DND-41 (cell line): Measurements from ENCODE around the gene HHIPL2.
"Not testable (repeated sequence)": the region's sequence is repeated elsewhere in the genome, so short reads cannot be mapped to it uniquely, and the experiment has no call there.

Experiments
- ATAC-seq: fragments of 200-7000 bp; cut with Tn5 transposase; 3 replicates; pipeline ENCODE4 v1.9.1; 2021; ENCODE audit warnings: low read depth; ENCODE audit not compliant: insufficient read depth
- DNase-seq: peaks from one replicate; pipeline ENCODE4 v3.0.0-alpha.2; 2020
- H2AFZ ChIP-seq: 2 replicates; pipeline ENCODE4 v1.6.0; 2012; ENCODE audit warnings: low read depth, low read length
- H3K27ac ChIP-seq: 2 replicates; pipeline ENCODE4 v1.5.1; 2012; ENCODE audit warnings: low read length, inconsistent platforms
- H3K27me3 ChIP-seq: fragments of 200-600 bp; sonication (generic); 2 replicates; pipeline ENCODE4 v1.6.0; 2012; ENCODE audit warnings: low read length, mild to moderate bottlenecking, inconsistent platforms; ENCODE audit not compliant: insufficient read depth, poor library complexity
- H3K36me3 ChIP-seq: 2 replicates; pipeline ENCODE4 v1.5.1; 2012; ENCODE audit warnings: low read length, inconsistent platforms; ENCODE audit not compliant: insufficient read depth
- H3K4me1 ChIP-seq: 2 replicates; pipeline ENCODE4 v1.5.1; 2012; ENCODE audit warnings: mild to moderate bottlenecking, low read length; ENCODE audit not compliant: insufficient read depth
- H3K4me2 ChIP-seq: 2 replicates; pipeline ENCODE4 v1.6.0; 2012; ENCODE audit warnings: mild to moderate bottlenecking, moderate library complexity, low read length, inconsistent platforms; ENCODE audit not compliant: insufficient read depth
- H3K4me3 ChIP-seq, 2 experiments: fragments of 200-600 bp in 1 of 2; shearing (Covaris generic) in 1 of 2; 2 replicates each; pipeline ENCODE4 v1.5.1; 2012 to 2016; ENCODE audit warnings: inconsistent platforms in 2 of 2, low read length in 2 of 2, mild to moderate bottlenecking in 2 of 2, low read depth in 1 of 2, moderate library complexity in 1 of 2
- H3K79me2 ChIP-seq: 2 replicates; pipeline ENCODE4 v1.6.0; 2012; ENCODE audit warnings: low read length, inconsistent platforms; ENCODE audit not compliant: insufficient read depth
- H3K9ac ChIP-seq: 2 replicates; pipeline ENCODE4 v1.6.0; 2012; ENCODE audit warnings: low read depth, mild to moderate bottlenecking, inconsistent platforms, low read length, moderate library complexity
- H3K9me3 ChIP-seq: 2 replicates; pipeline ENCODE4 v1.5.1; 2012; ENCODE audit warnings: low read length, moderate library complexity, mild to moderate bottlenecking, inconsistent platforms; ENCODE audit not compliant: insufficient read depth, severe bottlenecking
- H4K20me1 ChIP-seq: 2 replicates; pipeline ENCODE4 v1.6.0; 2012; ENCODE audit warnings: low read length; ENCODE audit not compliant: insufficient read depth
- EZH2 ChIP-seq: IDR thresholded peaks from 3 replicates; pipeline ENCODE4 v1.6.1; 2012; ENCODE audit warnings: borderline replicate concordance, low read depth, mild to moderate bottlenecking, moderate library complexity, low read length, inconsistent platforms; ENCODE audit not compliant: severe bottlenecking
- TF ChIP-seq, protein P1 (sequence below): IDR thresholded peaks from 2 replicates; pipeline ENCODE4 v1.5.1; 2012; ENCODE audit warnings: borderline replicate concordance, low read length, moderate library complexity, mild to moderate bottlenecking; ENCODE audit not compliant: poor library complexity, severe bottlenecking; ENCODE audit errors: extremely low read depth

HHIPL2 gene

DNA sequence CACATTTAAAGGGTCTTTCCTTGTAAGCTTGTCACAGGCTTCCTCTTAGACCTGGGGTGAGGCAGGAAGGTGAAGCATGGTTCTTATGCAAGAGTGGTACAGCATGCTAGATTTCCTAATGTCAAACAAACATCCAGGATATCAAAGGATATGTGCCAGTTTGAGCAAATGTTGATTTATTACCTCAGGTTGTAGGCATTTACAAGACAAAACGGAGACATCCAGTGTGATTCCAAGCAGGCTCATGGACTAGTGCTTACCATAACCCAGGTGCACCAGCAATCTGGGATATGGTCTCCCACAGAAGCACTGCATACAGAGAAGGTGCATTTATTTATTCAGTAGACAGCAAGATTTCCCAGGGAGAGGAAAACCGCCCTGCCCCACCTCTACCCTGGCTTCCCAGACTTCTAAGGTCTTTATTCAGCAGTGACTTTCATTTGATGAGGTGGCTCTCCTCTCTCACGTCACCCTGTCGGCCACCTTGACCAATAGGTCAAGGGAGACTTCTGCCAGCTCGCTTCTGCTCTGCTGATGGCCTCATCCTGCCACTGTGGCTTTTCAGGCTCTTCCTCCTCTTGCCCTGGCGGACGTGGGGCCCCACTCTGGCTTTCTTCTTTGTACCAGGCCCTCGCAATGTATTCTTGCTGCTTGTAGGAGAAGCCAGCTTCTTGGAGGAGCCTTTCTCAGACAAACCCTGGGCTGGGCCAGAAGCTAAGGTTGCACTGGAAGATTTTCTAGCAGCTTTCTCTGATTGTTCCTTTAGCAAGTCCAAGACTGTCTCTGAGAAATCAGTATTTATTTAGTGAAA is 25.6 kb downstream of the HHIPL2 start:
- DNase-seq (no peak), ATAC-seq (no peak)
- H3K9me3 ChIP-seq = no peaks in the 10 kb centered on the region
- TF ChIP-seq, protein P1, sequence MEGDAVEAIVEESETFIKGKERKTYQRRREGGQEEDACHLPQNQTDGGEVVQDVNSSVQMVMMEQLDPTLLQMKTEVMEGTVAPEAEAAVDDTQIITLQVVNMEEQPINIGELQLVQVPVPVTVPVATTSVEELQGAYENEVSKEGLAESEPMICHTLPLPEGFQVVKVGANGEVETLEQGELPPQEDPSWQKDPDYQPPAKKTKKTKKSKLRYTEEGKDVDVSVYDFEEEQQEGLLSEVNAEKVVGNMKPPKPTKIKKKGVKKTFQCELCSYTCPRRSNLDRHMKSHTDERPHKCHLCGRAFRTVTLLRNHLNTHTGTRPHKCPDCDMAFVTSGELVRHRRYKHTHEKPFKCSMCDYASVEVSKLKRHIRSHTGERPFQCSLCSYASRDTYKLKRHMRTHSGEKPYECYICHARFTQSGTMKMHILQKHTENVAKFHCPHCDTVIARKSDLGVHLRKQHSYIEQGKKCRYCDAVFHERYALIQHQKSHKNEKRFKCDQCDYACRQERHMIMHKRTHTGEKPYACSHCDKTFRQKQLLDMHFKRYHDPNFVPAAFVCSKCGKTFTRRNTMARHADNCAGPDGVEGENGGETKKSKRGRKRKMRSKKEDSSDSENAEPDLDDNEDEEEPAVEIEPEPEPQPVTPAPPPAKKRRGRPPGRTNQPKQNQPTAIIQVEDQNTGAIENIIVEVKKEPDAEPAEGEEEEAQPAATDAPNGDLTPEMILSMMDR = no peak
- H2AFZ ChIP-seq = no peak overlapping the region
- no peaks in the 10 kb centered on the region for H3K4me1 ChIP-seq
- no peak overlapping the region for H3K9ac ChIP-seq
- H3K27me3 ChIP-seq = no peaks in the 10 kb centered on the region
- no peak overlapping the region for H3K27ac ChIP-seq
- no peaks in the 10 kb centered on the region for H4K20me1 ChIP-seq
- no peak overlapping the region for H3K4me2 ChIP-seq
- no peaks in the 10 kb centered on the region for H3K79me2 ChIP-seq
- H3K4me3 ChIP-seq = no peak overlapping the region
- H3K36me3 ChIP-seq = no peaks in the 10 kb centered on the region

DNA sequence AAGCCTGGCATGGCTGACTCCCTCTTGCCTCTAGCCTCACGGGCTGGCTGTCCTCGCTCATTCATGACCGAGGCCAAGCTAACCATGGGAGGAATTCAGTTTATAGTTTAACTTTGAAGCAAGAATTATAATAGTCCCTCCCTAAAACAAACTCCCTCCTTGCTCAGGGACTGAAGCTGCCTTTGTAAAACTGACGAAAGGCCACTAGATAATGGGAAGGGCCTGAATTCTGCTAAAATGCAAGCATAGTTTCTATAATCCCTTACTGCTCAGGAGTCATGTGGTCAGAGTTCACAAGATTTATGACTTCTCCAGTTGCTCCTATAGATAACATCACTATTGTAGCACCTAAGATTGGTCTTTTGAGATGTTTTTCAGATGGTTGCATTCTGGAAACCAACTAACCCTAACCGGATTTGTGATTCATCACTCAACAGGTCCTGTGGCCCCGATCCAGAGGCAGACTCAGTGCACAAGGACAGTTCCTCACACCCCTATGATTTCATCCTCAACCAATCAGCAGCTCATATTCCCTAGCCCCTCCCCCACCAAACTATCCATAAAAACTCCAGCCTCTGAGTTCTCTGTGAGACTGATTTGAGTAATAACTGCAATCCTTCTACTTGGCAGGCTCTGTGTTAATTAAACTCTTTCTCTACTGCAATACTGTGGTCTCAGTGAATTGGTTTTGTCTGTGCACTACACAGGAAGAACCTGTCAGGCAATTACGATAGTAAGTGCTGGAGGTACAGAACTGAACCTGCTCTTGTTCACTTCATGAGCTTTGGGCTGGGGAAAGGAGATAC is 26.4 kb downstream of the HHIPL2 start:
- no peak for ATAC-seq
- H3K4me1 ChIP-seq = no peaks in the 10 kb centered on the region
- no peak for TF ChIP-seq EZH2
- TF ChIP-seq, protein P1 = no peak
- no peak overlapping the region for H3K27ac ChIP-seq
- no peak for DNase-seq
- no peaks in the 10 kb centered on the region for H3K36me3 ChIP-seq
- H2AFZ ChIP-seq = no peak overlapping the region
- H3K4me2 ChIP-seq = no peak overlapping the region
- no peak overlapping the region for H3K4me3 ChIP-seq
- H4K20me1 ChIP-seq = no peaks in the 10 kb centered on the region
- H3K9me3 ChIP-seq = no peaks in the 10 kb centered on the region
- no peaks in the 10 kb centered on the region for H3K79me2 ChIP-seq
- no peaks in the 10 kb centered on the region for H3K27me3 ChIP-seq
- no peak overlapping the region for H3K9ac ChIP-seq

DNA sequence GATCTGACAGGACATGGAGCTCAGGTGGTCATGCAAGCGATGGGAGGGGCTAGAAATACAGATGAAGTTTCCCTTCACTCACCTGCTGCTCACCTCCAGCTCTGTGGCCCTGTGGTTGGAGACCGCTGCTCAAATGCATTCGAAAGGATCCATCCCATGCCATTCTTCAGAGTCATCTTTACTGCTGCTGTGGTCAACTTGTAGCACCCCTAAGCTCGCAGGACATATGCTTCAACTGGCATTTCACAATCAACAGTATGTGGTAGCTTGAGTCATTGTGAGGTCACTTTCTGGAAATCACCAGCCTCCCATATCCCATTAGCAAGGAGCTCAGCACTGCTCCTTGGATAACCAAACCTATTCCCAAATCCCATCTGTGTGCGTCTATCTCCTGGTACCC is 58.4 kb downstream of the HHIPL2 start:
- not testable (repeated sequence) for H4K20me1 ChIP-seq, H3K4me3 ChIP-seq, DNase-seq, H3K9me3 ChIP-seq, H3K27ac ChIP-seq, H3K27me3 ChIP-seq, H3K36me3 ChIP-seq, H3K9ac ChIP-seq, H3K4me2 ChIP-seq, ATAC-seq, H3K79me2 ChIP-seq, H3K4me1 ChIP-seq, H2AFZ ChIP-seq

DNA sequence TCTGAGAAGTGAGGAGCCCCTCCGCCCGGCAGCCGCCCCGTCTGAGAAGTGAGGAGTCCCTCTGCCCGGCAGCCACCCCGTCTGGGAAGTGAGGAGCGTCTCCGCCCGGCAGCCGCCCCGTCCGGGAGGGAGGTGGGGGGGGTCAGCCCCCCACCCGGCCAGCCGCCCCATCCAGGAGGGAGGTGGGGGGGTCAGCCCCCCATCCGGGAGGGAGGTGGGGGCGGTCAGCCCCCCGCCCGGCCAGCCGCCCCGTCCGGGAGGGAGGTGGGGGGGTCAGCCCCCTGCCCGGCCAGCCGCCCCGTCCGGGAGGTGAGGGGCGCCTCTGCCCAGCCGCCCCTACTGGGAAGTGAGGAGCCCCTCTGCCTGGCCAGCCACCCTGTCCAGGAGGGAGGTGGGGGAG is 60.1 kb downstream of the HHIPL2 start:
- H3K27me3 ChIP-seq, H3K36me3 ChIP-seq, H3K79me2 ChIP-seq, H4K20me1 ChIP-seq, H3K9me3 ChIP-seq, H3K4me3 ChIP-seq, H2AFZ ChIP-seq, H3K27ac ChIP-seq, DNase-seq, H3K9ac ChIP-seq, H3K4me1 ChIP-seq, ATAC-seq, H3K4me2 ChIP-seq: not testable (repeated sequence)

DNA sequence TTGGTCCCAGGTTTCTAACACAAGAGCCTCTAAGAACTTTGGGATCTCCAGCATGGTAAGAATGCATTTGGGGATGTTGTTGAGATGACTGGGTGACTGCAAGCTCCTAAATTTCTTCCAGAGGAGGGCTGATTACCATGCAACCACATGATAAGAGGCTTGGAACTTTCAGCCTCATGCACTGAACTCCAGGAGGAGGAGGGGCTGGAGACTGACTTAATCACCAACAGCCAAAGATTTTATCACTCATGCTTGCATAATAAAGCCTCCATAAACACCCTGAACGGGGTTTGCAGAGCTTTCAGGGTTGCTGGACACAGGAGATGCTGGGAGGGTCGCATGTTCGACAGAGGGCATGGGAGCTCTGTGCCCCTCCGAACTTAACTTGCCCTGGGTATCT is 63.9 kb downstream of the HHIPL2 start:
- not testable (repeated sequence) for H3K9me3 ChIP-seq, H3K4me3 ChIP-seq, H3K79me2 ChIP-seq, H3K27me3 ChIP-seq, H3K27ac ChIP-seq, H3K4me1 ChIP-seq, H3K36me3 ChIP-seq, H3K9ac ChIP-seq, H3K4me2 ChIP-seq, H4K20me1 ChIP-seq, ATAC-seq, H2AFZ ChIP-seq, DNase-seq

DNA sequence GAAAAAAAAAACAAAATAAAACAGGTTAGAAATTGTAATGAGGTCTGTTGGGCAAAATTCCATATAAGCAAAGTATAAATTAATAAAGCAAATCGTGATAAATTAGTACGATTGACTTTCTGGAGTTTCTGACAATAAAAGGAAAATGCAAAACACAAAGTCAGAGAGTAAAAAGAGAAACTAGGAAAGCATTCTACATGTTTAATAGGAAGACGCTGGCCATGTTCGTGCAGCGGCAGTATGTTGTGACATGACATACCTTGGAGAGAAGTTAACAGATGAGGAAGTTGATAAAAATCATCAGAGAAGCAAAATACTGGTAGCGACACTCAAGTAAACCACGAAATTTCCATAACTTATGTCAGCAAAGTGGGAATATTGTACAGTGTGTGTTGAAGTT is 68.3 kb downstream of the HHIPL2 start:
- DNase-seq, H3K4me2 ChIP-seq, H4K20me1 ChIP-seq, H3K79me2 ChIP-seq, H3K4me1 ChIP-seq, H3K4me3 ChIP-seq, H2AFZ ChIP-seq, ATAC-seq, H3K36me3 ChIP-seq, H3K9ac ChIP-seq, H3K9me3 ChIP-seq, H3K27me3 ChIP-seq, H3K27ac ChIP-seq: not testable (repeated sequence)
